SK-N-SH (cell line): ENCODE measurements around the gene CD99L2. TPM values are rescaled to one million over a fixed set of nuclear protein-coding genes. Genes with fewer than 3 reads are reported as not detected.

Experiments
- CTCF ChIA-PET: fragments of 300-600, 350-600 bp; formaldehyde crosslinking; extraction: SDS; loops from one replicate; lab custom pipeline; 2021; lab: Yijun Ruan, JAX
- POLR2A ChIA-PET: fragments of 350-600 bp; sonication (Branson Sonifier 250); formaldehyde crosslinking; extraction: SDS; loops from one replicate; lab custom pipeline; 2020; ENCODE audit warnings: antibody characterized with exemption, inconsistent platforms; lab: Yijun Ruan, JAX
- DNase-seq: peaks from one replicate; pipeline ENCODE4 v3.0.0; 2012
- H2AFZ ChIP-seq: fragments of 200-600 bp; sonication (generic); 2 replicates; pipeline ENCODE4 v1.8.1; 2016; ENCODE audit warnings: antibody characterized with exemption, mild to moderate bottlenecking, low read depth
- H3F3A ChIP-seq: fragments of 200-600 bp; sonication (generic); replicated peaks from 2 replicates; pipeline ENCODE3; 2016; ENCODE audit warnings: antibody characterized with exemption, mild to moderate bottlenecking; ENCODE audit not compliant: insufficient read depth
- H3K27ac ChIP-seq, 2 experiments: fragments of 200-500 bp in 1 of 2; fragments of 200-600 bp in 1 of 2; sonication (Bioruptor generic) in 1 of 2; sonication (generic), shearing (Covaris generic) in 1 of 2; 2 replicates each; pipeline versions ENCODE4 v1.5.1 to v1.6.1; 2014 to 2016; ENCODE audit warnings: low read depth in 2 of 2, inconsistent platforms in 1 of 2, low read length in 1 of 2, mild to moderate bottlenecking in 1 of 2, mixed read lengths in 1 of 2
- H3K27me3 ChIP-seq: fragments of 200-600 bp; sonication (generic), shearing (Covaris generic); 2 replicates; pipeline ENCODE4 v1.6.1; 2016; ENCODE audit warnings: mixed run types; ENCODE audit not compliant: insufficient read depth
- H3K36me3 ChIP-seq, 2 experiments: fragments of 200-500 bp in 1 of 2; fragments of 200-600 bp in 1 of 2; sonication (Bioruptor generic) in 1 of 2; sonication (generic) in 1 of 2; replicated peaks in 1 of 2; 2 replicates each; pipeline versions ENCODE3 to v1.5.1; 2014 to 2016; ENCODE audit warnings: low read length in 1 of 2, mild to moderate bottlenecking in 1 of 2; ENCODE audit not compliant: insufficient read depth in 2 of 2, control insufficient read depth in 1 of 2
- H3K4me1 ChIP-seq, 2 experiments: fragments of 200-500 bp in 1 of 2; fragments of 200-600 bp in 1 of 2; sonication (Bioruptor generic) in 1 of 2; sonication (generic), shearing (Covaris generic) in 1 of 2; 2 replicates each; pipeline versions ENCODE4 v1.5.1 to v1.6.1; 2014 to 2016; ENCODE audit warnings: low read depth in 1 of 2, low read length in 1 of 2, mixed run types in 1 of 2; ENCODE audit not compliant: insufficient read depth in 2 of 2, control insufficient read depth in 1 of 2
- H3K4me2 ChIP-seq: fragments of 200-600 bp; sonication (generic), shearing (Covaris generic); 2 replicates; pipeline ENCODE4 v1.6.1; 2017; ENCODE audit warnings: mixed run types
- H3K4me3 ChIP-seq, 2 experiments: fragments of 200-500 bp in 1 of 2; fragments of 200-600 bp in 1 of 2; sonication (Bioruptor generic) in 1 of 2; sonication (generic), shearing (Covaris generic) in 1 of 2; 2 replicates each; pipeline versions ENCODE4 v1.5.1 to v1.8.1; 2014 to 2016; ENCODE audit warnings: low read depth in 2 of 2, inconsistent platforms in 1 of 2, low read length in 1 of 2, mild to moderate bottlenecking in 1 of 2, mixed read lengths in 1 of 2, moderate library complexity in 1 of 2
- H3K79me2 ChIP-seq: fragments of 200-600 bp; sonication (generic); 2 replicates; pipeline ENCODE4 v1.8.1; 2017; ENCODE audit warnings: mild to moderate bottlenecking; ENCODE audit not compliant: insufficient read depth
- H3K9ac ChIP-seq: fragments of 200-600 bp; sonication (generic); 2 replicates; pipeline ENCODE4 v1.6.1; 2017; ENCODE audit warnings: mixed run types
- H3K9me2 ChIP-seq: fragments of 200-600 bp; sonication (generic); 2 replicates; pipeline ENCODE4 v1.6.1; 2017; ENCODE audit warnings: mixed run types
- H3K9me3 ChIP-seq: fragments of 200-600 bp; sonication (generic); 2 replicates; pipeline ENCODE4 v1.6.1; 2017; ENCODE audit warnings: mixed run types, mild to moderate bottlenecking, moderate library complexity
- H4K20me1 ChIP-seq: fragments of 200-600 bp; sonication (generic); 2 replicates; pipeline ENCODE4 v1.6.1; 2017; ENCODE audit warnings: mild to moderate bottlenecking, mixed run types; ENCODE audit not compliant: insufficient read depth
- FOXJ3 ChIP-seq: sonication (generic); formaldehyde crosslinking; IDR thresholded peaks from 2 replicates; pipeline ENCODE4 v1.5.1; 2020; ENCODE audit warnings: mild to moderate bottlenecking, missing genetic modification reagents
- GABPA ChIP-seq: IDR thresholded peaks from 2 replicates; pipeline ENCODE4 v1.4.0; 2012; ENCODE audit warnings: low read depth, mild to moderate bottlenecking
- GATA2 ChIP-seq: sonication (generic); formaldehyde crosslinking; IDR thresholded peaks from 2 replicates; pipeline ENCODE4 v1.5.0; 2020; ENCODE audit warnings: mild to moderate bottlenecking, missing genetic modification reagents
- JUND ChIP-seq: IDR thresholded peaks from 2 replicates; pipeline ENCODE4 v1.4.0; 2012
- MEF2A ChIP-seq: IDR thresholded peaks from 2 replicates; pipeline ENCODE4 v1.4.0; 2012; ENCODE audit warnings: low read depth, borderline replicate concordance
- RCOR1 ChIP-seq: fragments of 150-350 bp; IDR thresholded peaks from 2 replicates; pipeline ENCODE4 v1.6.1; 2017; ENCODE audit warnings: antibody characterized with exemption, low read length
- RFX5 ChIP-seq: IDR thresholded peaks from 2 replicates; pipeline ENCODE4 v1.6.1; 2012; ENCODE audit warnings: mild to moderate bottlenecking, improper control_type of control experiment, low read length
- RXRA ChIP-seq: IDR thresholded peaks from 2 replicates; pipeline ENCODE4 v1.4.0; 2012; ENCODE audit warnings: low read depth, mild to moderate bottlenecking, borderline replicate concordance
- SMC3 ChIP-seq: IDR thresholded peaks from 2 replicates; pipeline ENCODE4 v1.6.1; 2012; ENCODE audit warnings: low read depth, low read length, improper control_type of control experiment
- TCF12 ChIP-seq: IDR thresholded peaks from 2 replicates; pipeline ENCODE4 v1.4.0; 2012
- TEAD4 ChIP-seq: IDR thresholded peaks from 2 replicates; pipeline ENCODE4 v1.4.0; 2012; ENCODE audit warnings: mild to moderate bottlenecking, borderline replicate concordance; ENCODE audit not compliant: insufficient read depth
- YY1 ChIP-seq: IDR thresholded peaks from 2 replicates; pipeline ENCODE4 v1.4.0; 2012; ENCODE audit warnings: low read depth, mild to moderate bottlenecking
- WGBS: methylation state at CpG from one replicate; pipeline ENCODE4 v1.1.6; 2017; ENCODE audit warnings: low lambda C conversion rate; 5-methylcytosine and 5-hydroxymethylcytosine counted together
- polyA plus RNA-seq, 3 experiments: library from polyadenylated mRNA; depleted of rRNA; stranded (reverse); fragments of >200 nt; gene quantifications; 2 replicates each; pipeline ENCODE4 v1.2.3, GENCODE V29; 2012
- TF ChIP-seq, protein P1 (sequence below): IDR thresholded peaks from 2 replicates; pipeline ENCODE4 v1.6.1; 2012; ENCODE audit warnings: mild to moderate bottlenecking, low read depth, low read length, moderate library complexity
- TF ChIP-seq, protein P2 (sequence below): fragments of 150-350 bp; IDR thresholded peaks from 2 replicates; pipeline ENCODE4 v1.6.1; 2017; ENCODE audit warnings: antibody characterized with exemption, low read length, low read depth, borderline replicate concordance

The CD99L2 gene
- polyA plus RNA-seq, 1 of the 3 experiments (the other 2 are of a cell fraction) = 57.7 TPM

DNA sequence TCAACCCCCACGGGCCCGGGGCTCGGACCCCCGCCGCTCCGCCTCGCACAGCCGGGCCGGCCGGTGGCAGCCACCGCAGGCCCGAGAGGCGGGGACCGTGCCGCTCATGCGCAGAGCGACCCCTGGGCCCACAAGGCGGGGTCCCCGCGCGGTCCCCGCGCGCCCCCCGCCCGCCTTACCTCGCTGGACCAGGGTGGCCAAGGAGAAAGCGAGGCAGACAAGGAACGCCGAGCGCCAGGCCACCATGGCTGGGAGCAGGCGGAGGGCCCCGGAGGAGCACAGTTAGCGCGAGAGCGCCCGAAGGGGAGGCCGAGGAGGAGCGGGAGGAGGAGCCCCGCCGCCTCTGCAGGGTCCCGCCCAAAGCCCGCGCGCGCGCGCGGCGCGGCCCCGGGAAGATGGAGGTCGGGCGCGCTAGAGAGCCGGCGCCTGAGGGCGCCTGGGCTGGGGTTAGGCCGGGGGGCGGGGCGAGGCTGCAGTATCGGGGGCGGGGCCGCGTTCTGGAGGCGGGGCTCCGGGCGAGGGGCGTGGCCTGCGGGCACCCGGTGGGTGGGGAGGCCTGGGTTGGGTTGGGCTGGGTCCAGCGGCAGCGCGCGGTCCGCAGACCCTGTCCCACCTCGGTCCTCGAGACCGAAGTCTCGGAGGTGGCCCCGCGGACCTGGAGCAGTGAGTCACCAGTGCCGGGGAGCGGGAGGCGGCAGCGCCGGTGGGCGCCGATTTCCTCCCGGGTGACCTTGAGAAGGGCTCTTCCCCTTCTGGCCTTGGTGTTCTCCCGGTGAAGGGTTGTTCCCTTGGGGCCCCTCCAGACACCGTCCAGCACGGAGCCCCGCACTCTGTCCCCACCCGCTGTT, at the start of gene CD99L2 (continued):
- TF ChIP-seq, protein P1, sequence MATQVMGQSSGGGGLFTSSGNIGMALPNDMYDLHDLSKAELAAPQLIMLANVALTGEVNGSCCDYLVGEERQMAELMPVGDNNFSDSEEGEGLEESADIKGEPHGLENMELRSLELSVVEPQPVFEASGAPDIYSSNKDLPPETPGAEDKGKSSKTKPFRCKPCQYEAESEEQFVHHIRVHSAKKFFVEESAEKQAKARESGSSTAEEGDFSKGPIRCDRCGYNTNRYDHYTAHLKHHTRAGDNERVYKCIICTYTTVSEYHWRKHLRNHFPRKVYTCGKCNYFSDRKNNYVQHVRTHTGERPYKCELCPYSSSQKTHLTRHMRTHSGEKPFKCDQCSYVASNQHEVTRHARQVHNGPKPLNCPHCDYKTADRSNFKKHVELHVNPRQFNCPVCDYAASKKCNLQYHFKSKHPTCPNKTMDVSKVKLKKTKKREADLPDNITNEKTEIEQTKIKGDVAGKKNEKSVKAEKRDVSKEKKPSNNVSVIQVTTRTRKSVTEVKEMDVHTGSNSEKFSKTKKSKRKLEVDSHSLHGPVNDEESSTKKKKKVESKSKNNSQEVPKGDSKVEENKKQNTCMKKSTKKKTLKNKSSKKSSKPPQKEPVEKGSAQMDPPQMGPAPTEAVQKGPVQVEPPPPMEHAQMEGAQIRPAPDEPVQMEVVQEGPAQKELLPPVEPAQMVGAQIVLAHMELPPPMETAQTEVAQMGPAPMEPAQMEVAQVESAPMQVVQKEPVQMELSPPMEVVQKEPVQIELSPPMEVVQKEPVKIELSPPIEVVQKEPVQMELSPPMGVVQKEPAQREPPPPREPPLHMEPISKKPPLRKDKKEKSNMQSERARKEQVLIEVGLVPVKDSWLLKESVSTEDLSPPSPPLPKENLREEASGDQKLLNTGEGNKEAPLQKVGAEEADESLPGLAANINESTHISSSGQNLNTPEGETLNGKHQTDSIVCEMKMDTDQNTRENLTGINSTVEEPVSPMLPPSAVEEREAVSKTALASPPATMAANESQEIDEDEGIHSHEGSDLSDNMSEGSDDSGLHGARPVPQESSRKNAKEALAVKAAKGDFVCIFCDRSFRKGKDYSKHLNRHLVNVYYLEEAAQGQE = no peak
- no peak for TF ChIP-seq TCF12
- TF ChIP-seq TEAD4 = no peak
- TF ChIP-seq, protein P2, sequence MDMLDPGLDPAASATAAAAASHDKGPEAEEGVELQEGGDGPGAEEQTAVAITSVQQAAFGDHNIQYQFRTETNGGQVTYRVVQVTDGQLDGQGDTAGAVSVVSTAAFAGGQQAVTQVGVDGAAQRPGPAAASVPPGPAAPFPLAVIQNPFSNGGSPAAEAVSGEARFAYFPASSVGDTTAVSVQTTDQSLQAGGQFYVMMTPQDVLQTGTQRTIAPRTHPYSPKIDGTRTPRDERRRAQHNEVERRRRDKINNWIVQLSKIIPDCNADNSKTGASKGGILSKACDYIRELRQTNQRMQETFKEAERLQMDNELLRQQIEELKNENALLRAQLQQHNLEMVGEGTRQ = no peak
- no peak for TF ChIP-seq RXRA
- no peak for TF ChIP-seq JUND
- no peak for TF ChIP-seq GATA2 (CRISPR knock-in tag)
- TF ChIP-seq FOXJ3 (CRISPR knock-in tag) = no peak

DNA sequence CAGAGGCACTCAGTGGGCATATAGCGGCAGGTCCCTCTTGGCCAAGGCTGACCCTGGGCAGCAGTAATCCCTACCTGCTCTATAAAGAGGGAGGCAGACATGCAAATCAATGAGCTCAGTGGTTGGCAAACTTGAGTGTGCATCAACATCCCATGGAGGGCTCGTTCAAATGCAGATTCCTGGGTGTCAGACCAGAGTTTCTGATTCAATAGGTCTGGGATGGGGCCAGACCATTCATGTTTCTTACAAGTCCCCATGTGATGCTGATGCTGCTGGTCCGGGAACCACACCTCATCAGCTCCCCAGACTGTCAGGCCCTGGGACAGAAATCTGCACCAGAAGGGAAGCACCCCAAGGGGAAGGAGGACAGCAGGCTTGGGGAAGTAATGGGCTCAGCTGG, 45.8 kb upstream of the CD99L2 start:
- Histone ChIP-seq H3F3A (no peaks in the 10 kb centered on the region), H3K4me2 (no peak overlapping the region), H3K9me2 (no peaks in the 10 kb centered on the region), H3K79me2 (no peaks in the 10 kb centered on the region), H3K9ac (no peak overlapping the region), H3K36me3 (no peaks in the 10 kb centered on the region), H4K20me1 (no peaks in the 10 kb centered on the region), H2AFZ (no peak overlapping the region), H3K27me3 (no peaks in the 10 kb centered on the region; the same call in 1 of the 2 replicates), H3K27ac (no peak overlapping the region), H3K4me3 (no peak overlapping the region), H3K4me1 (no peaks in the 10 kb centered on the region), H3K9me3 (no peaks in the 10 kb centered on the region)
- no peak for TF ChIP-seq RCOR1
- no peak for TF ChIP-seq SMC3
- no peak for TF ChIP-seq GATA2 (CRISPR knock-in tag)
- TF ChIP-seq MEF2A = no peak
- no peak for TF ChIP-seq RFX5
- TF ChIP-seq YY1 = no peak
- no peak for TF ChIP-seq TEAD4
- TF ChIP-seq GABPA = no peak
- POLR2A ChIA-PET = no interaction called here
- 32% methylated on average over 3 of the region's 3 CpGs for WGBS
- CTCF ChIA-PET = no interaction called here
- DNase-seq = no peak
